ENCODE data around the gene CNTN5. TPM values are rescaled to one million over a fixed set of nuclear protein-coding genes. Genes with fewer than 3 reads are reported as not detected.

Gene CNTN5
- total RNA-seq, 1 donor from 2014 or later, result 0.36 TPM

DNA sequence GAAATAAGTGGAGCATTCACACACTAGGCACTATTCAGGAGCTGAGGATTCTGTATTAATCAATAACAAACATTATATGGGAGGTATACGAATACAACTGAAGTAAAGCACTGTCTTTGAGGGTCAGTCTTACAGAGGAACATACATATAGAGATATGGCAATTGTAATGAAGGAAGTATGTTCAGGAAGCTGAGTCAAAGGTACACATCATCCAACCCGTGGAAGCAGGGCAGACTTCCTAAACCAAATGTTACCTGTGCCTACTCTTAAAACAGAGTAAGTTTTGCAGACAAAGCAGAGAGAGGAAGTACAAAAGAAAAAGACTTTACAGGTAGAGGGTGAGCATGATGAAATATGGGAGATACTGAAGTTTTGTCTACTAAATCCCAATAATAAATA is 1185.2 kb downstream of the CNTN5 start:
- intact Hi-C loops (cut with micrococcal nuclease), result no loop called here
- TF ChIP-seq, protein P1, sequence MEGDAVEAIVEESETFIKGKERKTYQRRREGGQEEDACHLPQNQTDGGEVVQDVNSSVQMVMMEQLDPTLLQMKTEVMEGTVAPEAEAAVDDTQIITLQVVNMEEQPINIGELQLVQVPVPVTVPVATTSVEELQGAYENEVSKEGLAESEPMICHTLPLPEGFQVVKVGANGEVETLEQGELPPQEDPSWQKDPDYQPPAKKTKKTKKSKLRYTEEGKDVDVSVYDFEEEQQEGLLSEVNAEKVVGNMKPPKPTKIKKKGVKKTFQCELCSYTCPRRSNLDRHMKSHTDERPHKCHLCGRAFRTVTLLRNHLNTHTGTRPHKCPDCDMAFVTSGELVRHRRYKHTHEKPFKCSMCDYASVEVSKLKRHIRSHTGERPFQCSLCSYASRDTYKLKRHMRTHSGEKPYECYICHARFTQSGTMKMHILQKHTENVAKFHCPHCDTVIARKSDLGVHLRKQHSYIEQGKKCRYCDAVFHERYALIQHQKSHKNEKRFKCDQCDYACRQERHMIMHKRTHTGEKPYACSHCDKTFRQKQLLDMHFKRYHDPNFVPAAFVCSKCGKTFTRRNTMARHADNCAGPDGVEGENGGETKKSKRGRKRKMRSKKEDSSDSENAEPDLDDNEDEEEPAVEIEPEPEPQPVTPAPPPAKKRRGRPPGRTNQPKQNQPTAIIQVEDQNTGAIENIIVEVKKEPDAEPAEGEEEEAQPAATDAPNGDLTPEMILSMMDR (IDR thresholded peaks at IDR 0.05; ENCODE audit: borderline replicate concordance), result no peak
- Histone ChIP-seq H3K4me3 (no peak overlapping the region), H3K27me3 (ENCODE audit: low read depth) (no peaks in the 10 kb centered on the region), H3K4me1 (no peaks in the 10 kb centered on the region), H3K27ac (replicated peaks) (no peak overlapping the region), H3K9me3 (replicated peaks) (no peaks in the 10 kb centered on the region), H3K36me3 (no peaks in the 10 kb centered on the region)
- no peak for DNase-seq

GRCh38 chr11:100208207-100208606 is 1187.5 kb downstream of the CNTN5 start:
- TF ChIP-seq, protein P1 (IDR thresholded peaks at IDR 0.05; ENCODE audit: borderline replicate concordance), result no peak
- Histone ChIP-seq H3K27me3 (ENCODE audit: low read depth) (no peaks in the 10 kb centered on the region), H3K36me3 (no peaks in the 10 kb centered on the region), H3K27ac (replicated peaks) (no peak overlapping the region), H3K4me3 (no peak overlapping the region), H3K9me3 (replicated peaks) (no peaks in the 10 kb centered on the region), H3K4me1 (no peaks in the 10 kb centered on the region)
- intact Hi-C loops (cut with micrococcal nuclease), result no loop called here
- DNase-seq, result no peak

- no peaks in the 10 kb centered on the region for H3K27me3 ChIP-seq (ENCODE audit: low read depth)
- no peak overlapping the region for H3K4me3 ChIP-seq
- H3K4me1 ChIP-seq, result no peaks in the 10 kb centered on the region
- TF ChIP-seq, protein P1 (IDR thresholded peaks at IDR 0.05; ENCODE audit: borderline replicate concordance), result no peak
- no peak for DNase-seq
- H3K9me3 ChIP-seq (replicated peaks), result no peaks in the 10 kb centered on the region
- H3K27ac ChIP-seq (replicated peaks), result no peak overlapping the region
- no peaks in the 10 kb centered on the region for H3K36me3 ChIP-seq
- intact Hi-C loops (cut with micrococcal nuclease), result no loop called here
Measured at GRCh38 chr11:100214791-100215190, 1194.0 kb downstream of the CNTN5 start.

GRCh38 chr11:100220801-100221200 is 1200.1 kb downstream of the CNTN5 start:
- H3K36me3 ChIP-seq, result no peaks in the 10 kb centered on the region
- H3K27ac ChIP-seq (replicated peaks), result no peak overlapping the region
- no peaks in the 10 kb centered on the region for H3K9me3 ChIP-seq (replicated peaks)
- no peak overlapping the region for H3K4me3 ChIP-seq
- intact Hi-C loops (cut with micrococcal nuclease), result no loop called here
- TF ChIP-seq, protein P1 (IDR thresholded peaks at IDR 0.05; ENCODE audit: borderline replicate concordance), result no peak
- no peak for DNase-seq
- no peaks in the 10 kb centered on the region for H3K27me3 ChIP-seq (ENCODE audit: low read depth)
- H3K4me1 ChIP-seq, result no peaks in the 10 kb centered on the region

GRCh38 chr11:100221791-100222190 is 1201.0 kb downstream of the CNTN5 start:
- intact Hi-C loops (cut with micrococcal nuclease), result no loop called here
- TF ChIP-seq, protein P1 (IDR thresholded peaks at IDR 0.05; ENCODE audit: borderline replicate concordance), result no peak
- Histone ChIP-seq H3K36me3 (no peaks in the 10 kb centered on the region), H3K4me1 (no peaks in the 10 kb centered on the region), H3K27ac (replicated peaks) (no peak overlapping the region), H3K27me3 (ENCODE audit: low read depth) (no peaks in the 10 kb centered on the region), H3K9me3 (replicated peaks) (no peaks in the 10 kb centered on the region), H3K4me3 (no peak overlapping the region)
- no peak for DNase-seq
